Suprapubic skin (tissue), 4 donors: ENCODE results near the gene ZNF544.

Experiments used
- CTCF ChIP-seq, 2 donors: fragments of 200-600 bp in 1 of 2; fragments of 450-650 bp in 1 of 2; sonication (generic) in 1 of 2; IDR thresholded peaks; one replicate each; pipeline ENCODE4 v1.5.1; 2016 to 2019; ENCODE audit warnings: antibody characterized with exemption in 2 of 2, mild to moderate bottlenecking in 1 of 2, moderate library complexity in 1 of 2
- POLR2A ChIP-seq, 2 donors: fragments of 450-650 bp; IDR thresholded peaks; one replicate each; pipeline ENCODE4 v1.6.1; 2017; ENCODE audit warnings: antibody characterized with exemption in 2 of 2, mild to moderate bottlenecking in 2 of 2, moderate library complexity in 2 of 2
- POLR2AphosphoS5 ChIP-seq, 3 donors: sonication (generic); formaldehyde crosslinking; IDR thresholded peaks; one replicate each; pipeline ENCODE4 v1.6.1; 2017; ENCODE audit warnings: antibody characterized with exemption in 3 of 3

- TF ChIP-seq POLR2AphosphoS5 (IDR thresholded peaks at IDR 0.05) (no peak), CTCF (IDR thresholded peaks at IDR 0.05) (no peak), POLR2A (IDR thresholded peaks at IDR 0.05) (no peak)
Measured at GRCh38 chr19:58218899-58219298, 9.8 kb upstream of the ZNF544 start.
